Keratinocyte (primary cell): ENCODE measurements around the gene LSAMP. TPM values are rescaled to one million over a fixed set of nuclear protein-coding genes. Genes with fewer than 3 reads are reported as not detected.
A peak's percentile ranks its signal among the peaks of the same experiment; 100 is the strongest.

Source experiments
- DNase-seq: peaks from one replicate; pipeline ENCODE4 v3.0.0-alpha.2; 2011; ENCODE audit warnings: low read depth, missing footprints, low spot score
- FAIRE-seq: peaks from 2 replicates; lab custom pipeline; 2011; peaks lifted over from hg19 to GRCh38; lab: Jason Lieb, UNC
- H2AFZ ChIP-seq: 2 replicates; pipeline ENCODE4 v1.6.0; 2012; ENCODE audit warnings: low read length, control low read depth, inconsistent platforms; ENCODE audit not compliant: control insufficient read depth
- H3K27ac ChIP-seq: 2 replicates; pipeline ENCODE4 v1.5.1; 2011; ENCODE audit warnings: low read length; ENCODE audit not compliant: control insufficient read depth, insufficient read depth
- H3K27me3 ChIP-seq: 3 replicates; pipeline ENCODE4 v1.6.0; 2011; ENCODE audit warnings: low read length; ENCODE audit not compliant: control insufficient read depth, insufficient read depth; ENCODE audit errors: extremely low read depth
- H3K36me3 ChIP-seq, 2 experiments: 2 replicates in 1 of 2; 3 replicates in 1 of 2; pipeline ENCODE4 v1.5.1; 2011; ENCODE audit warnings: low read length in 2 of 2, mild to moderate bottlenecking in 1 of 2; ENCODE audit not compliant: control insufficient read depth in 2 of 2, insufficient read depth in 2 of 2; ENCODE audit errors: extremely low read depth in 1 of 2
- H3K4me1 ChIP-seq: 3 replicates; pipeline ENCODE4 v1.5.1; 2011; ENCODE audit warnings: low read length; ENCODE audit not compliant: control insufficient read depth, insufficient read depth; ENCODE audit errors: extremely low read depth
- H3K4me2 ChIP-seq: 3 replicates; pipeline ENCODE4 v1.6.0; 2011; ENCODE audit warnings: low read depth, low read length; ENCODE audit not compliant: control insufficient read depth, insufficient read depth; ENCODE audit errors: extremely low read depth
- H3K4me3 ChIP-seq, 3 experiments: fragments of 200-600 bp in 1 of 3; sonication (generic) in 1 of 3; 2 replicates in 2 of 3; 3 replicates in 1 of 3; pipeline ENCODE4 v1.5.1; 2011 to 2016; ENCODE audit warnings: low read length in 3 of 3, mild to moderate bottlenecking in 3 of 3, control low read depth in 2 of 3, inconsistent platforms in 1 of 3, low read depth in 1 of 3, mixed read lengths in 1 of 3, mixed run types in 1 of 3, moderate library complexity in 1 of 3; ENCODE audit not compliant: control insufficient read depth in 2 of 3, insufficient read depth in 2 of 3; ENCODE audit errors: extremely low read depth in 1 of 3
- H3K79me2 ChIP-seq: 2 replicates; pipeline ENCODE4 v1.6.0; 2012; ENCODE audit warnings: low read length; ENCODE audit not compliant: control insufficient read depth, insufficient read depth
- H3K9ac ChIP-seq: 3 replicates; pipeline ENCODE4 v1.6.0; 2011; ENCODE audit warnings: low read length; ENCODE audit not compliant: control insufficient read depth, insufficient read depth; ENCODE audit errors: extremely low read depth
- H3K9me1 ChIP-seq: 3 replicates; pipeline ENCODE4 v1.6.0; 2011; ENCODE audit warnings: low read length; ENCODE audit not compliant: control insufficient read depth, insufficient read depth; ENCODE audit errors: extremely low read depth
- H3K9me3 ChIP-seq: 2 replicates; pipeline ENCODE4 v1.5.1; 2012; ENCODE audit warnings: low read depth, low read length; ENCODE audit not compliant: control insufficient read depth
- H4K20me1 ChIP-seq: 3 replicates; pipeline ENCODE4 v1.6.0; 2011; ENCODE audit warnings: low read length; ENCODE audit not compliant: control insufficient read depth, insufficient read depth; ENCODE audit errors: extremely low read depth
- EZH2 ChIP-seq: IDR thresholded peaks from one replicate; pipeline ENCODE4 v1.6.1; 2012; ENCODE audit warnings: inconsistent platforms, mild to moderate bottlenecking, low read length, moderate library complexity
- dilution Hi-C: fragments of 300-500 bp; cut with MboI; formaldehyde crosslinking; loops from one replicate; pipeline ENCODE4 v1.7.0; 2020; ENCODE audit warnings: low sequenced_read_pairs; ENCODE audit not compliant: extremely low pct_ligation_motif_present
- polyA plus RNA-seq, 5 experiments: library from polyadenylated mRNA; depleted of rRNA in 3 of 5; stranded (reverse) in 3 of 5; stranded (forward) in 1 of 5; unstranded in 1 of 5; fragments of >200 nt; gene quantifications; 1 replicate in 1 of 5; 2 replicates in 3 of 5; 3 replicates in 1 of 5; pipeline versions ENCODE4 v1.2.1 to v1.2.3, GENCODE V29; 2011 to 2012; ENCODE audit warnings: missing spikeins in 2 of 5, low read depth in 1 of 5, low replicate concordance in 1 of 5
- TF ChIP-seq, protein P1 (sequence below), 3 experiments: IDR thresholded peaks in 1 of 3; conservative IDR thresholded peaks in 1 of 3; optimal IDR thresholded peaks in 1 of 3; 2 replicates in 2 of 3; 3 replicates in 1 of 3; pipeline versions ENCODE3 to v1.5.1; 2011; ENCODE audit warnings: low read length in 3 of 3, mild to moderate bottlenecking in 3 of 3, moderate library complexity in 2 of 3, control low read depth in 1 of 3, inconsistent platforms in 1 of 3; ENCODE audit not compliant: insufficient read depth in 2 of 3; ENCODE audit errors: extremely low read depth in 1 of 3

LSAMP gene
- polyA plus RNA-seq, 1 donor (not counting 4 experiments of a cell fraction or from before 2014, with no cell fraction given), result 0.12 TPM

DNA sequence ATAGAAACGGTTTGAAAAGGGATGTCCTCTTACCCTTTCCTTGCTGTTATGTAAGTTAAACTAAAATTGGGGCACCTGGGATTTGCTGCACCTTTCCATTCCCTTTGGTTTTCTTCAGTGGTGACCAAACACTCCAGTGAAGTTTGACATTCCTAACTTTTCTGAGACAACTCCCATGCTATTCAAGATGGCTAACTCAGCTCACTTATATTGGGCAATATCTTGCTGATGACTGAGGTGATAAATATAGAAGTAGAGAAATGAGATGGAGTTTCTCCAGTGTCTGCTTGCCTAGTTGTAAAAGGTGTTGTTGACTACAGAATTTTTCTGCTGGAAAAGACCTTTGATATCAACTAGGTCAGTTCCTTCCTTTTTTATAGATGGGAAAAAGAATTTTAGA lies 530.2 kb downstream of the LSAMP start:
- Histone ChIP-seq H3K4me3 (no peak overlapping the region), H3K9me1 (no peaks in the 10 kb centered on the region), H3K4me1 (no peaks in the 10 kb centered on the region), H3K4me2 (no peak overlapping the region), H3K27me3 (no peaks in the 10 kb centered on the region), H2AFZ (no peak overlapping the region), H3K9me3 (no peaks in the 10 kb centered on the region), H4K20me1 (no peaks in the 10 kb centered on the region), H3K36me3 (no peaks in the 10 kb centered on the region), H3K27ac (no peak overlapping the region), H3K9ac (no peak overlapping the region), H3K79me2 (no peaks in the 10 kb centered on the region)
- no peak for DNase-seq
- dilution Hi-C loops, result no loop called here
- TF ChIP-seq, protein P1, sequence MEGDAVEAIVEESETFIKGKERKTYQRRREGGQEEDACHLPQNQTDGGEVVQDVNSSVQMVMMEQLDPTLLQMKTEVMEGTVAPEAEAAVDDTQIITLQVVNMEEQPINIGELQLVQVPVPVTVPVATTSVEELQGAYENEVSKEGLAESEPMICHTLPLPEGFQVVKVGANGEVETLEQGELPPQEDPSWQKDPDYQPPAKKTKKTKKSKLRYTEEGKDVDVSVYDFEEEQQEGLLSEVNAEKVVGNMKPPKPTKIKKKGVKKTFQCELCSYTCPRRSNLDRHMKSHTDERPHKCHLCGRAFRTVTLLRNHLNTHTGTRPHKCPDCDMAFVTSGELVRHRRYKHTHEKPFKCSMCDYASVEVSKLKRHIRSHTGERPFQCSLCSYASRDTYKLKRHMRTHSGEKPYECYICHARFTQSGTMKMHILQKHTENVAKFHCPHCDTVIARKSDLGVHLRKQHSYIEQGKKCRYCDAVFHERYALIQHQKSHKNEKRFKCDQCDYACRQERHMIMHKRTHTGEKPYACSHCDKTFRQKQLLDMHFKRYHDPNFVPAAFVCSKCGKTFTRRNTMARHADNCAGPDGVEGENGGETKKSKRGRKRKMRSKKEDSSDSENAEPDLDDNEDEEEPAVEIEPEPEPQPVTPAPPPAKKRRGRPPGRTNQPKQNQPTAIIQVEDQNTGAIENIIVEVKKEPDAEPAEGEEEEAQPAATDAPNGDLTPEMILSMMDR (optimal IDR thresholded peaks at IDR 0.05 in 1 of 3, IDR thresholded peaks at IDR 0.05 in 1 of 3, conservative IDR thresholded peaks at IDR 0.05 in 1 of 3; ENCODE audit: extremely low read depth in 1 of 3, insufficient read depth in 2 of 3, low read length in 3 of 3), result no peak
- TF ChIP-seq EZH2, result no peak
- FAIRE-seq, result no peak

DNA sequence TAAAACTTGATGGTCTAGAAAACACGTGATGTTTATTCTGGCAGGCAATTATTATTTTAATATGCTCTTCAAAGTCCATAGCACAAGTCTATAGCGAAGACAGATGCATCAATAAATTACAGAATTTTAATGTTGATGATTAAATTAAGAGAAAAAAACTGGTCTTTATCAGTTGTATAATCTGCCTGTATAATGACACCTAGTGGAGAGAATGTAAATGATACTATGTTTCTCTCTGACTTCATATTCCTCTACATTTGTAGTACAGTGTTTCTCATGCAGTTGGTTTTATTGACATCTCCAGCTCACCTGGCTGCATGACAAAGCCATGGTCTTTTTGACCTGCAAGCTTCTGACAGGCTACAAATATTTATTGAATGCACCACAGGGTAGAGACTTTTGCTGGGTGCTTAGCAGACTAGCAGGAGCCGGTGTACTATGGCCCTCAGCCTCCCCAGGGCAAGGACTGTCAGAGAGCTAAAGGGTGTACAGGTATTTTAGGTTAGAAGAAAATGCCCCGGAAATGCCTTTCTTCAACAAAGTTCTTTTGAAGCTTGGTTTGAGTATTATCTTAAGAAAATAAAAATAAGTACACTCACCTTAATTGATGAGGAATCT lies 532.1 kb downstream of the LSAMP start:
- Histone ChIP-seq H3K4me2 (no peak overlapping the region), H2AFZ (no peak overlapping the region), H4K20me1 (no peaks in the 10 kb centered on the region), H3K4me1 (no peaks in the 10 kb centered on the region), H3K9me3 (no peaks in the 10 kb centered on the region), H3K79me2 (no peaks in the 10 kb centered on the region), H3K9me1 (no peaks in the 10 kb centered on the region), H3K9ac (no peak overlapping the region), H3K27ac (no peak overlapping the region), H3K4me3 (no peak overlapping the region), H3K27me3 (no peaks in the 10 kb centered on the region), H3K36me3 (no peaks in the 10 kb centered on the region)
- dilution Hi-C loops, result no loop called here
- DNase-seq (no peak), FAIRE-seq (peak; percentile 43)
- TF ChIP-seq, protein P1 (optimal IDR thresholded peaks at IDR 0.05 in 1 of 3, IDR thresholded peaks at IDR 0.05 in 1 of 3, conservative IDR thresholded peaks at IDR 0.05 in 1 of 3; ENCODE audit: extremely low read depth in 1 of 3, insufficient read depth in 2 of 3, low read length in 3 of 3), result peak in 2 of 3 experiments; percentile 33 to 44
- TF ChIP-seq EZH2, result no peak
